Measurements from ENCODE around the gene LONP1.

DNA sequence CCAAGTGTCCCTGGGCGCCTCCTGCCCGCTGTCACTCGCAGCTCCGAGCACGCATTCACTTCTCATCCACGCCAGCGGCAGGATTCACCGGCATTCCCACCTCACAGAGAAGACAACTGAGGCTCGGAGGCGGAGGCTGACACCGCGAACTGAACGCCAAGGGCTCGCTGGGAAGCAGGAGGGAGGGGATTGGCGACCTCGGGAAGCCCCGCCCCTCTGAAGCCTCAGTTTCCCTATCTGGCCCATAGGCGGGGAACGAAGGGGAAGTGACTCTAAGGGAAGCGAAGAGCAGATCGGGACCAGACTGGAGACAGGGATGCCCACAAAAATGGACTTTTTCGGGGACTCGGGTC, 39.9 kb downstream of the LONP1 start:
- TF ChIP-seq, protein P1, sequence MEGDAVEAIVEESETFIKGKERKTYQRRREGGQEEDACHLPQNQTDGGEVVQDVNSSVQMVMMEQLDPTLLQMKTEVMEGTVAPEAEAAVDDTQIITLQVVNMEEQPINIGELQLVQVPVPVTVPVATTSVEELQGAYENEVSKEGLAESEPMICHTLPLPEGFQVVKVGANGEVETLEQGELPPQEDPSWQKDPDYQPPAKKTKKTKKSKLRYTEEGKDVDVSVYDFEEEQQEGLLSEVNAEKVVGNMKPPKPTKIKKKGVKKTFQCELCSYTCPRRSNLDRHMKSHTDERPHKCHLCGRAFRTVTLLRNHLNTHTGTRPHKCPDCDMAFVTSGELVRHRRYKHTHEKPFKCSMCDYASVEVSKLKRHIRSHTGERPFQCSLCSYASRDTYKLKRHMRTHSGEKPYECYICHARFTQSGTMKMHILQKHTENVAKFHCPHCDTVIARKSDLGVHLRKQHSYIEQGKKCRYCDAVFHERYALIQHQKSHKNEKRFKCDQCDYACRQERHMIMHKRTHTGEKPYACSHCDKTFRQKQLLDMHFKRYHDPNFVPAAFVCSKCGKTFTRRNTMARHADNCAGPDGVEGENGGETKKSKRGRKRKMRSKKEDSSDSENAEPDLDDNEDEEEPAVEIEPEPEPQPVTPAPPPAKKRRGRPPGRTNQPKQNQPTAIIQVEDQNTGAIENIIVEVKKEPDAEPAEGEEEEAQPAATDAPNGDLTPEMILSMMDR (IDR thresholded peaks at IDR 0.05; ENCODE audit: insufficient read depth, low read length), result no peak
- no peak for TF ChIP-seq SPI1 (IDR thresholded peaks at IDR 0.05; ENCODE audit: borderline replicate concordance, low read depth)
- no peak for TF ChIP-seq POLR2AphosphoS5 (IDR thresholded peaks at IDR 0.05; ENCODE audit: low read depth)
